ENCODE data around the gene DZIP1. TPM values are rescaled to one million over a fixed set of nuclear protein-coding genes. Genes with fewer than 3 reads are reported as not detected.

Gene DZIP1
- total and polyA plus RNA-seq, 2 of the 13 experiments (the other 11 are each of a cell fraction or from before 2014, with no cell fraction given): 11.0 to 36.7 TPM

DNA sequence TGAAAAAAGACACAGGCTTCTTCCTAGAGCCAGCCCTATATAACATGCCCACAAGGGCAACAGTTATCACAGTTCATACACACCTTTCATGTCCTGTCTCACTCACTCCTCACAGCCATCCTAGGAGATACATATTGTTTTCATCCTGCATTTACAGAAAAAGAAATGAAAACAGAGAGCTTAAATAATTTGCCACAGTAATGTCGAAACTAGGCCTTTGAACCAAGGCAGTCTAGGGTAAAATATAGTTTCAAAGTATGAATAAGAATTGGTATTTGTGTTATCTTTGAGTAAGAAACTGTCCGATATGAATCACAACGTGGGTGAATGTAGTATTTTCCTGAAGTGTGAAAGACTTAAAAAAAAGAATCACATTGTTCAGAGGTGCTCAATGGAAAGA lies 65.2 kb downstream of the DZIP1 start:
- no peaks in the 10 kb centered on the region for H3K4me1 ChIP-seq (ENCODE audit: insufficient read depth, low read length)
- H4K20me1 ChIP-seq (ENCODE audit: insufficient read depth, low read length): no peaks in the 10 kb centered on the region
- H3K36me3 ChIP-seq (replicated peaks in 1 of 2; ENCODE audit: control insufficient read depth in 1 of 2, insufficient read depth in 2 of 2, low read length in 2 of 2): peaks cover 3 to 29% of the 10 kb centered on the region in 2 experiments; a peak in 2 of 5 replicates
- in situ Hi-C loops (cut with HindIII; ENCODE audit: extremely low pct_ligation_motif_present, low pct_unique_long_range_greater_than_20kb): no loop called here
- H3K27ac ChIP-seq (ENCODE audit: extremely low read length, insufficient read depth, low read length): no peak overlapping the region
- H3K79me2 ChIP-seq (ENCODE audit: insufficient read depth, low read length): no peaks in the 10 kb centered on the region
- H2AFZ ChIP-seq (ENCODE audit: low read length): no peak overlapping the region
- no peak overlapping the region for H3K9ac ChIP-seq (ENCODE audit: insufficient read depth, low read depth, low read length)
- ChIA-PET CTCF (ENCODE audit: low intra/inter-chr PET ratio, low total read pairs) (no interaction called here), POLR2A (no interaction called here)
- FAIRE-seq (no peak), ATAC-seq (no peak), DNase-seq (ENCODE audit: low spot score) (no peak)
- no TSS peak for BruUV-seq (replicated peaks)
- WGBS (ENCODE audit: low lambda C conversion rate): 93% methylated on average over 3 of the region's 3 CpGs
- H3K9me3 ChIP-seq (ENCODE audit: low read length): no peaks in the 10 kb centered on the region
- intact Hi-C loops (cut with micrococcal nuclease; ENCODE audit: unreplicated experiment): no loop called here
- no peak overlapping the region for H3K4me3 ChIP-seq (replicated peaks in 1 of 3; ENCODE audit: insufficient read depth in 1 of 3, low read depth in 2 of 3, low read length in 3 of 3)
- H3K4me2 ChIP-seq (ENCODE audit: low read depth, low read length): no peak overlapping the region
- no peaks in the 10 kb centered on the region for H3K27me3 ChIP-seq (ENCODE audit: control insufficient read depth in 1 of 2, insufficient read depth in 2 of 2, low read length in 2 of 2)
- TF ChIP-seq RORA (CRISPR knock-in tag; IDR thresholded peaks at IDR 0.05): no peak
- no peak for TF ChIP-seq ZNF10 (CRISPR knock-in tag; IDR thresholded peaks at IDR 0.05; ENCODE audit: borderline replicate concordance, low read depth)
- TF ChIP-seq HOXA9 (CRISPR knock-in tag; IDR thresholded peaks at IDR 0.05; ENCODE audit: borderline replicate concordance): no peak
- TF ChIP-seq ZNF570 (CRISPR knock-in tag; IDR thresholded peaks at IDR 0.05; ENCODE audit: borderline replicate concordance): no peak
- TF ChIP-seq ZNF343 (CRISPR knock-in tag; IDR thresholded peaks at IDR 0.05): no peak
- no peak for TF ChIP-seq KLF12 (CRISPR knock-in tag; IDR thresholded peaks at IDR 0.05; ENCODE audit: borderline replicate concordance)
- no peak for TF ChIP-seq ATF7 (IDR thresholded peaks at IDR 0.05)
- no peak for TF ChIP-seq ATF7 (CRISPR knock-in tag; IDR thresholded peaks at IDR 0.05)
- no peak for TF ChIP-seq POGK (CRISPR knock-in tag; conservative IDR thresholded peaks at IDR 0.05)
- no peak for TF ChIP-seq ZNF383 (CRISPR knock-in tag; IDR thresholded peaks at IDR 0.05; ENCODE audit: borderline replicate concordance)
- TF ChIP-seq KDM6A (CRISPR knock-in tag; IDR thresholded peaks at IDR 0.05; ENCODE audit: low read depth): no peak
- TF ChIP-seq MAX (IDR thresholded peaks at IDR 0.05): no peak
- TF ChIP-seq RFXANK (CRISPR knock-in tag; IDR thresholded peaks at IDR 0.05): no peak
- TF ChIP-seq, protein P1, sequence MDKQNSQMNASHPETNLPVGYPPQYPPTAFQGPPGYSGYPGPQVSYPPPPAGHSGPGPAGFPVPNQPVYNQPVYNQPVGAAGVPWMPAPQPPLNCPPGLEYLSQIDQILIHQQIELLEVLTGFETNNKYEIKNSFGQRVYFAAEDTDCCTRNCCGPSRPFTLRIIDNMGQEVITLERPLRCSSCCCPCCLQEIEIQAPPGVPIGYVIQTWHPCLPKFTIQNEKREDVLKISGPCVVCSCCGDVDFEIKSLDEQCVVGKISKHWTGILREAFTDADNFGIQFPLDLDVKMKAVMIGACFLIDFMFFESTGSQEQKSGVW (CRISPR knock-in tag; IDR thresholded peaks at IDR 0.05; ENCODE audit: borderline replicate concordance): no peak
- no peak for TF ChIP-seq GATAD1 (CRISPR knock-in tag; IDR thresholded peaks at IDR 0.05)
- TF ChIP-seq, protein P2, sequence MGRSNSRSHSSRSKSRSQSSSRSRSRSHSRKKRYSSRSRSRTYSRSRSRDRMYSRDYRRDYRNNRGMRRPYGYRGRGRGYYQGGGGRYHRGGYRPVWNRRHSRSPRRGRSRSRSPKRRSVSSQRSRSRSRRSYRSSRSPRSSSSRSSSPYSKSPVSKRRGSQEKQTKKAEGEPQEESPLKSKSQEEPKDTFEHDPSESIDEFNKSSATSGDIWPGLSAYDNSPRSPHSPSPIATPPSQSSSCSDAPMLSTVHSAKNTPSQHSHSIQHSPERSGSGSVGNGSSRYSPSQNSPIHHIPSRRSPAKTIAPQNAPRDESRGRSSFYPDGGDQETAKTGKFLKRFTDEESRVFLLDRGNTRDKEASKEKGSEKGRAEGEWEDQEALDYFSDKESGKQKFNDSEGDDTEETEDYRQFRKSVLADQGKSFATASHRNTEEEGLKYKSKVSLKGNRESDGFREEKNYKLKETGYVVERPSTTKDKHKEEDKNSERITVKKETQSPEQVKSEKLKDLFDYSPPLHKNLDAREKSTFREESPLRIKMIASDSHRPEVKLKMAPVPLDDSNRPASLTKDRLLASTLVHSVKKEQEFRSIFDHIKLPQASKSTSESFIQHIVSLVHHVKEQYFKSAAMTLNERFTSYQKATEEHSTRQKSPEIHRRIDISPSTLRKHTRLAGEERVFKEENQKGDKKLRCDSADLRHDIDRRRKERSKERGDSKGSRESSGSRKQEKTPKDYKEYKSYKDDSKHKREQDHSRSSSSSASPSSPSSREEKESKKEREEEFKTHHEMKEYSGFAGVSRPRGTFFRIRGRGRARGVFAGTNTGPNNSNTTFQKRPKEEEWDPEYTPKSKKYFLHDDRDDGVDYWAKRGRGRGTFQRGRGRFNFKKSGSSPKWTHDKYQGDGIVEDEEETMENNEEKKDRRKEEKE (IDR thresholded peaks at IDR 0.05): no peak
- TF ChIP-seq MED8 (CRISPR knock-in tag; IDR thresholded peaks at IDR 0.05; ENCODE audit: insufficient replicate concordance): no peak
- no peak for TF ChIP-seq ZFP36L2 (CRISPR knock-in tag; IDR thresholded peaks at IDR 0.05)
- TF ChIP-seq ZNF501 (CRISPR knock-in tag; IDR thresholded peaks at IDR 0.05): no peak
- TF ChIP-seq NR2F2 (IDR thresholded peaks at IDR 0.05; ENCODE audit: borderline replicate concordance, low read depth): no peak

Measured in HepG2 (cell line).